ENCODE results near the gene PTPRG. TPM values are rescaled to one million over a fixed set of nuclear protein-coding genes. Genes with fewer than 3 reads are reported as not detected.

PTPRG gene
- total and polyA plus RNA-seq, 2 of the 13 experiments (the other 11 are each of a cell fraction or from before 2014, with no cell fraction given) = 8.0 to 25.3 TPM

DNA sequence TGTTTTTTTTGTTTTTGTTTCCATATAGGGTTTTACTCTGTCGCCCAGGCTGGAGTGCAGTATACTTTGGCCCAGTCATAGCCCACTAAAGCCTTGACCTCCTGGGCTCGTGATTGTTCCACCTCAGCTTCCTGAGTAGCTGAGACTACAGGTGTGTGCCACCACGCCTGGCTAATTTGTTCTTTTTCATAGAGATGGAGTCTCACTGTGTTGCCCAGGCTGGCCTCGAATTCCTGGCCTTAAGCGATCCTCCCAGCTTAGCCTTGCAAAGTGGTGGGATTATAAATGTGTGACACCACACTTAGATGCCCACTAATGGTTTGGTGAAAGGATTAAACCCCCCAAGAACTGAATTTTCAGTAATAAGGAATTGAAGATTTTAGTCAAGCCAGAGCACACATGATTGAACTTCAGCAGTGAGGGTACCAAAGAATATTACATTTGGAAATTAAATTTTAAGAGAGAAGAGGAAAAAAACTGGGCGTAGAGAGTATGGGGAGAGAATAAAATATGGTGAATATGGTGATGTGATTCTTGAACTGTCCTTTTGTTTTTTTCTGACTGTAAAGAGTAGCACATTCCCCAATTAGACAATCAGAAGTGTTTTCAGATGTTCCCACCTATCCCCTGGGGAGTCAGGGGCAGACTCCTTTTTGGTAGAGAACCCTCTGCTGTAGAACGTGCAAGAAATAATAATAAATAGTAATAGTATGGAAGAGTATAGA, 208.1 kb downstream of the PTPRG start:
- in situ Hi-C loops (cut with HindIII; ENCODE audit: extremely low pct_ligation_motif_present, low pct_unique_long_range_greater_than_20kb) = no loop called here
- ChIA-PET CTCF (ENCODE audit: low intra/inter-chr PET ratio, low total read pairs) (no interaction called here), POLR2A (no interaction called here)
- Histone ChIP-seq H3K36me3 (replicated peaks in 1 of 2; ENCODE audit: control insufficient read depth in 1 of 2, insufficient read depth in 2 of 2, low read length in 2 of 2) (no peaks in the 10 kb centered on the region), H2AFZ (ENCODE audit: low read length) (no peak overlapping the region), H3K9ac (ENCODE audit: insufficient read depth, low read depth, low read length) (no peak overlapping the region), H4K20me1 (ENCODE audit: insufficient read depth, low read length) (no peaks in the 10 kb centered on the region), H3K4me1 (ENCODE audit: insufficient read depth, low read length) (peaks cover 16% of the 10 kb centered on the region; the same call in 1 of the 2 replicates), H3K27me3 (ENCODE audit: control insufficient read depth in 1 of 2, insufficient read depth in 2 of 2, low read length in 2 of 2) (no peaks in the 10 kb centered on the region), H3K27ac (ENCODE audit: extremely low read length, insufficient read depth, low read length) (no peak overlapping the region), H3K4me3 (replicated peaks in 1 of 3; ENCODE audit: insufficient read depth in 1 of 3, low read depth in 2 of 3, low read length in 3 of 3) (no peak overlapping the region), H3K9me3 (ENCODE audit: low read length) (no peaks in the 10 kb centered on the region), H3K79me2 (ENCODE audit: insufficient read depth, low read length) (peaks cover 6% of the 10 kb centered on the region), H3K4me2 (ENCODE audit: low read depth, low read length) (no peak overlapping the region)
- WGBS (ENCODE audit: low lambda C conversion rate) = 95% methylated on average over 7 of the region's 7 CpGs
- intact Hi-C loops (cut with micrococcal nuclease; ENCODE audit: unreplicated experiment) = no loop called here
- DNase-seq (ENCODE audit: low spot score) = no peak
- no peak for FAIRE-seq
- TF ChIP-seq ZNF788 (CRISPR knock-in tag; IDR thresholded peaks at IDR 0.05; ENCODE audit: borderline replicate concordance) = no peak
- TF ChIP-seq, protein P1, sequence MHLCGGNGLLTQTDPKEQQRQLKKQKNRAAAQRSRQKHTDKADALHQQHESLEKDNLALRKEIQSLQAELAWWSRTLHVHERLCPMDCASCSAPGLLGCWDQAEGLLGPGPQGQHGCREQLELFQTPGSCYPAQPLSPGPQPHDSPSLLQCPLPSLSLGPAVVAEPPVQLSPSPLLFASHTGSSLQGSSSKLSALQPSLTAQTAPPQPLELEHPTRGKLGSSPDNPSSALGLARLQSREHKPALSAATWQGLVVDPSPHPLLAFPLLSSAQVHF (CRISPR knock-in tag; IDR thresholded peaks at IDR 0.05) = no peak
- no peak for TF ChIP-seq AHR (CRISPR knock-in tag; IDR thresholded peaks at IDR 0.05)
- no peak for TF ChIP-seq ZZZ3 (CRISPR knock-in tag; IDR thresholded peaks at IDR 0.05; ENCODE audit: borderline replicate concordance)
- no peak for ATAC-seq
- no TSS peak for BruUV-seq (replicated peaks)

GRCh38 chr3:61771976-61772375, 210.6 kb downstream of the PTPRG start:
- no peak for ATAC-seq
- BruUV-seq (replicated peaks) = no TSS peak
- ChIA-PET POLR2A (no interaction called here), CTCF (ENCODE audit: low intra/inter-chr PET ratio, low total read pairs) (no interaction called here)
- Histone ChIP-seq H3K9ac (ENCODE audit: insufficient read depth, low read depth, low read length) (no peak overlapping the region), H2AFZ (ENCODE audit: low read length) (no peak overlapping the region), H3K4me1 (ENCODE audit: insufficient read depth, low read length) (peaks cover 27% of the 10 kb centered on the region), H4K20me1 (ENCODE audit: insufficient read depth, low read length) (no peaks in the 10 kb centered on the region), H3K4me3 (replicated peaks in 1 of 3; ENCODE audit: insufficient read depth in 1 of 3, low read depth in 2 of 3, low read length in 3 of 3) (no peak overlapping the region), H3K9me3 (ENCODE audit: low read length) (no peaks in the 10 kb centered on the region), H3K27ac (ENCODE audit: extremely low read length, insufficient read depth, low read length) (no peak overlapping the region), H3K79me2 (ENCODE audit: insufficient read depth, low read length) (peaks cover 6% of the 10 kb centered on the region), H3K4me2 (ENCODE audit: low read depth, low read length) (no peak overlapping the region), H3K27me3 (ENCODE audit: control insufficient read depth in 1 of 2, insufficient read depth in 2 of 2, low read length in 2 of 2) (no peaks in the 10 kb centered on the region), H3K36me3 (replicated peaks in 1 of 2; ENCODE audit: control insufficient read depth in 1 of 2, insufficient read depth in 2 of 2, low read length in 2 of 2) (no peaks in the 10 kb centered on the region)
- TF ChIP-seq ZNF143 (CRISPR knock-in tag; IDR thresholded peaks at IDR 0.05) (no peak), FOXA1 (IDR thresholded peaks at IDR 0.05) (no peak), FOXA1 (CRISPR knock-in tag; IDR thresholded peaks at IDR 0.05) (no peak), ZKSCAN8 (CRISPR knock-in tag; IDR thresholded peaks at IDR 0.05; ENCODE audit: borderline replicate concordance) (no peak), KDM4B (CRISPR knock-in tag; IDR thresholded peaks at IDR 0.05) (no peak), RFX1 (IDR thresholded peaks at IDR 0.05) (no peak)
- in situ Hi-C loops (cut with HindIII; ENCODE audit: extremely low pct_ligation_motif_present, low pct_unique_long_range_greater_than_20kb) = no loop called here
- DNase-seq (ENCODE audit: low spot score) = no peak
- WGBS (ENCODE audit: low lambda C conversion rate) = 94% methylated on average over 6 of the region's 6 CpGs
- no peak for FAIRE-seq
- intact Hi-C loops (cut with micrococcal nuclease; ENCODE audit: unreplicated experiment) = no loop called here

All from HepG2 (cell line).